ENCODE results near the gene NMS.

The NMS gene

DNA sequence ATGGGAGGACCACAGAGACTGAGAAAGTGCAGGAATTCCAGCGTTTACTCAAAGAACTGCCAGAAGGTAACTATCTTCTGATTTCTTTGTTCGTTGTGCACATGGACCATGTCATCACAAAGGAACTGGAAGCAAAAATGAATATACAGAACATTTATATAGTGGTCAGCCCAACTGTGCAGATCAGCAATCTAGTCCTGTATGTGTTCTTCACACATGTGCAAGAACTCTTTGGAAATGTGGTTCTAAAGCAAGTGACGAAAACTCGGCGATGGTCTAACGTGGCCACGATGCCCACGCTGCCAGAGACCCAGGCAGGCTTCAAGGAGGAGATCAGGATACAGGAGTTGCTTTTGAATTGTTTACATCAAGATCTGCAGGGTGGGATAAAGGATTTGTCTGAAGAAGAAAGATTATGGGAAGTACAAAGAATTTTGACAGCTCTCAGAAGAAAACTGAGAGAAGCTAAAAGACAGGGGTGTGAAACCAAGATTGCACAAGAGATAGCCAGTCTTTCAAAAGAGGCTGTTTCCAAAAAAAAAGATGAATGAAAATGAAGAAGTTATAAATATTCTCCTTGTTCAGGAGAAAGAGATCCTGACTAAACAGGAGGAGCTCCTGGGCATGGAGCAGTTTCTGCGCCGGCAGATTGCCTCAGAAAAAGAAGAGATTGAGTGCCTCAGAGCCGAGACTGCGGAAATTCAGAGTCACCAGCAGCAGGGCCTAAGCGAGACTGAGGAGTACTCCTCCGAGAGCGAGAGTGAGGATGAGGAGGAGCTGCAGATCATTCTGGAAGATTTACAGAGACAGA is 44.5 kb upstream of the NMS start:
- no peaks in the 10 kb centered on the region for H3K27me3 ChIP-seq (ENCODE audit: control insufficient read depth, insufficient read depth, low read length)
- no peaks in the 10 kb centered on the region for H3K4me1 ChIP-seq
- H3K9me3 ChIP-seq (ENCODE audit: control insufficient read depth, low read length), result no peaks in the 10 kb centered on the region
- H3K4me2 ChIP-seq (ENCODE audit: low read length), result no peak overlapping the region
- H3K36me3 ChIP-seq (ENCODE audit: control insufficient read depth, insufficient read depth, low read length), result no peaks in the 10 kb centered on the region
- no peaks in the 10 kb centered on the region for H3K79me2 ChIP-seq
- H2AFZ ChIP-seq, result no peak overlapping the region
- TF ChIP-seq, protein P1, sequence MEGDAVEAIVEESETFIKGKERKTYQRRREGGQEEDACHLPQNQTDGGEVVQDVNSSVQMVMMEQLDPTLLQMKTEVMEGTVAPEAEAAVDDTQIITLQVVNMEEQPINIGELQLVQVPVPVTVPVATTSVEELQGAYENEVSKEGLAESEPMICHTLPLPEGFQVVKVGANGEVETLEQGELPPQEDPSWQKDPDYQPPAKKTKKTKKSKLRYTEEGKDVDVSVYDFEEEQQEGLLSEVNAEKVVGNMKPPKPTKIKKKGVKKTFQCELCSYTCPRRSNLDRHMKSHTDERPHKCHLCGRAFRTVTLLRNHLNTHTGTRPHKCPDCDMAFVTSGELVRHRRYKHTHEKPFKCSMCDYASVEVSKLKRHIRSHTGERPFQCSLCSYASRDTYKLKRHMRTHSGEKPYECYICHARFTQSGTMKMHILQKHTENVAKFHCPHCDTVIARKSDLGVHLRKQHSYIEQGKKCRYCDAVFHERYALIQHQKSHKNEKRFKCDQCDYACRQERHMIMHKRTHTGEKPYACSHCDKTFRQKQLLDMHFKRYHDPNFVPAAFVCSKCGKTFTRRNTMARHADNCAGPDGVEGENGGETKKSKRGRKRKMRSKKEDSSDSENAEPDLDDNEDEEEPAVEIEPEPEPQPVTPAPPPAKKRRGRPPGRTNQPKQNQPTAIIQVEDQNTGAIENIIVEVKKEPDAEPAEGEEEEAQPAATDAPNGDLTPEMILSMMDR (IDR thresholded peaks at IDR 0.05), result no peak
- no peak overlapping the region for H3K9ac ChIP-seq
- no peak overlapping the region for H3K4me3 ChIP-seq (ENCODE audit: low read depth, low read length)
- H3K27ac ChIP-seq, result no peak overlapping the region

DNA sequence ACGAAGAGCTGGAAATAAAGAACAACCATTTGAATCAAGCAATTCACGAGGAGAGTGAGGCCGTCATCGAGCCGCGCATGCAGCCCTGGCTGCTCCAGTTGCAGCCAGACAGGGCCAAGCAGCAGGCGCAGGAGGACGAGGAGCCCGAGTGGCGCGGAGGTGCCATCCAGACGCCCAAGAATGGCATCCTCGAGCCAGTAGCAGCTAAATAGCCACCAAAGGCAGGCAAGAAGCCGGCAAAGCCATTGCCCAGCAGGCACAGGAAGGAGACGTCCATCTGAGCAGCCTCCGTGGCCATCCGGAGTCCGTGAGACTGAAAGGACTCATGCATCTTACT is 43.9 kb upstream of the NMS start:
- Histone ChIP-seq H3K4me3 (ENCODE audit: low read depth, low read length) (no peak overlapping the region), H3K9ac (no peak overlapping the region), H3K4me2 (ENCODE audit: low read length) (no peak overlapping the region), H3K4me1 (no peaks in the 10 kb centered on the region), H3K27me3 (ENCODE audit: control insufficient read depth, insufficient read depth, low read length) (no peaks in the 10 kb centered on the region), H3K36me3 (ENCODE audit: control insufficient read depth, insufficient read depth, low read length) (no peaks in the 10 kb centered on the region), H3K79me2 (no peaks in the 10 kb centered on the region), H3K27ac (no peak overlapping the region), H3K9me3 (ENCODE audit: control insufficient read depth, low read length) (no peaks in the 10 kb centered on the region), H2AFZ (no peak overlapping the region)
- TF ChIP-seq, protein P1 (IDR thresholded peaks at IDR 0.05), result no peak

DNA sequence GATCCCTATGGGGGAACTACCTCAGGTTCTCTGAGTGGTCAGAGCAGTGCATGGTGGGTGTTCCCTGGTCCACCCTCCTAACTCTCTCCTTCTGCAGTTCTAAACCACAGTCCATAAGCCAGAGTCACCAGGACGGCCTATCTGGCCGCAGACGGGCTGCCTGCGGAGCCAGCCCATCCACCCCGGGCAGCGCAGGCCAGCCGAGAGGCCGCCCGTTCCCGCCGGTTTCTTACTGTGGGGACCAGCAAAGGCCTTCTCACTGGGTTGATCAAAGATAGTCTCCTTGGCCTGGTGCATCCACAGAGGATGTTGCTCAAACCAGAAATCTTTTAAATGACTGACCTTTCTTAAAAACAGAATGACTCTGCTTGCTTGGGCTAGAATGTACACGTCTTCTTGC is 43.2 kb upstream of the NMS start:
- no peaks in the 10 kb centered on the region for H3K27me3 ChIP-seq (ENCODE audit: control insufficient read depth, insufficient read depth, low read length)
- no peak overlapping the region for H3K4me2 ChIP-seq (ENCODE audit: low read length)
- TF ChIP-seq, protein P1 (IDR thresholded peaks at IDR 0.05), result no peak

DNA sequence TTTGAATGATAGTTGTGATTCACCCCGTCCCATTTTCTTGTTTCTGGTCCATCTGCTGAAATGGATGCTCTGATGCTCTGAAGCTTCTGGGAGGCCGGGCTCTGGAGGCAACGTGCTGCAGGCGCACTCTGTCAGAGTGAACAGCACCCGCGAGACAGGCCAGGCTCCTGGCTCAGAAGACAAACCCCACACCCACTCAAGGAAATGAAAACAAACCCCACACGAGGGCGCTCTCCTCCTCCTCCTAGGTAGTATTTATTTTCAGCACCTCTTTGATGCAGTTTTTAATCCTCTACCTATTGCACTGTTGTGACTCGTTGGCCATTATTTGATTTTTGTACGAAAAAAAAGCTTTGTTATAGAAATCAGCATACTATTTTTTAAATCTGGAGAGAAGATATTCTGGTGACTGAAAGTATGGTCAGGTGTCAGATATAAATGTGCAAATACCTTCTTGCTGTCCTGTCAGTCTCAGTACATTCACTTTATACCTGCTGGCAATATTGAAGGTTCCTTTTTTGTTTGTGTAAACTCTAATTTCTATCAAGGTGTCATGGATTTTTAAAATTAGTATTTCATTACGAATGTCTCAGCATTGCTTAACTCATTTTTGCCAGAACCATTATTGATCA is 42.5 kb upstream of the NMS start:
- H3K27me3 ChIP-seq (ENCODE audit: control insufficient read depth, insufficient read depth, low read length), result no peaks in the 10 kb centered on the region
- TF ChIP-seq, protein P1 (IDR thresholded peaks at IDR 0.05), result peak; percentile 46
- no peaks in the 10 kb centered on the region for H3K36me3 ChIP-seq (ENCODE audit: control insufficient read depth, insufficient read depth, low read length)
- H3K27ac ChIP-seq, result no peak overlapping the region
- no peaks in the 10 kb centered on the region for H3K4me1 ChIP-seq
- H3K79me2 ChIP-seq, result no peaks in the 10 kb centered on the region
- H3K4me3 ChIP-seq (ENCODE audit: low read depth, low read length), result no peak overlapping the region
- H3K4me2 ChIP-seq (ENCODE audit: low read length), result no peak overlapping the region
- no peaks in the 10 kb centered on the region for H3K9me3 ChIP-seq (ENCODE audit: control insufficient read depth, low read length)
- no peak overlapping the region for H3K9ac ChIP-seq
- H2AFZ ChIP-seq, result no peak overlapping the region

More for the DNA sequence above, 43.2 kb upstream of the NMS start:
- H3K27ac ChIP-seq, result no peak overlapping the region
- no peak overlapping the region for H3K9ac ChIP-seq
- no peak overlapping the region for H2AFZ ChIP-seq
- no peaks in the 10 kb centered on the region for H3K4me1 ChIP-seq
- H3K79me2 ChIP-seq, result no peaks in the 10 kb centered on the region
- H3K9me3 ChIP-seq (ENCODE audit: control insufficient read depth, low read length), result no peaks in the 10 kb centered on the region
- H3K4me3 ChIP-seq (ENCODE audit: low read depth, low read length), result no peak overlapping the region
- no peaks in the 10 kb centered on the region for H3K36me3 ChIP-seq (ENCODE audit: control insufficient read depth, insufficient read depth, low read length)
